AG10803 (cell line): Measurements from ENCODE around the gene ACTR3C.

Experiments
- DNase-seq: peaks from one replicate; pipeline ENCODE4 v3.0.0; 2010; ENCODE audit warnings: low read depth
- H3K4me3 ChIP-seq: 2 replicates; pipeline ENCODE4 v1.5.1; 2011; ENCODE audit warnings: mild to moderate bottlenecking, low read length, control low read depth
- CTCF ChIP-seq: conservative IDR thresholded peaks from 2 replicates; pipeline ENCODE4 v1.5.1; 2011; ENCODE audit warnings: mild to moderate bottlenecking, low read length, control low read depth, inconsistent platforms

Gene ACTR3C

GRCh38 chr7:150334108-150334507, 10.8 kb upstream of the ACTR3C start:
- DNase-seq = no peak
- H3K4me3 ChIP-seq = no peak overlapping the region
- TF ChIP-seq CTCF = no peak

GRCh38 chr7:150333659-150334058, 10.3 kb upstream of the ACTR3C start:
- DNase-seq = no peak
- TF ChIP-seq CTCF = no peak
- H3K4me3 ChIP-seq = no peak overlapping the region

- DNase-seq = no peak
- no peak overlapping the region for H3K4me3 ChIP-seq
- TF ChIP-seq CTCF = no peak
Observed at GRCh38 chr7:150332852-150333635, 9.7 kb upstream of the ACTR3C start.

GRCh38 chr7:150330211-150330885, 7.0 kb upstream of the ACTR3C start:
- H3K4me3 ChIP-seq = no peak overlapping the region
- no peak for DNase-seq
- TF ChIP-seq CTCF = no peak

- DNase-seq = no peak
- no peak overlapping the region for H3K4me3 ChIP-seq
- no peak for TF ChIP-seq CTCF
Observed at GRCh38 chr7:150329331-150330120, 6.2 kb upstream of the ACTR3C start.

- DNase-seq = no peak
- H3K4me3 ChIP-seq = no peak overlapping the region
- TF ChIP-seq CTCF = no peak
Observed at GRCh38 chr7:150327308-150327707, 4.0 kb upstream of the ACTR3C start.
